ENCODE measurements around the gene FKBP1B.
"Not testable (repeated sequence)": the region's sequence is repeated elsewhere in the genome, so short reads cannot be mapped to it uniquely, and the experiment has no call there.

The FKBP1B gene

DNA sequence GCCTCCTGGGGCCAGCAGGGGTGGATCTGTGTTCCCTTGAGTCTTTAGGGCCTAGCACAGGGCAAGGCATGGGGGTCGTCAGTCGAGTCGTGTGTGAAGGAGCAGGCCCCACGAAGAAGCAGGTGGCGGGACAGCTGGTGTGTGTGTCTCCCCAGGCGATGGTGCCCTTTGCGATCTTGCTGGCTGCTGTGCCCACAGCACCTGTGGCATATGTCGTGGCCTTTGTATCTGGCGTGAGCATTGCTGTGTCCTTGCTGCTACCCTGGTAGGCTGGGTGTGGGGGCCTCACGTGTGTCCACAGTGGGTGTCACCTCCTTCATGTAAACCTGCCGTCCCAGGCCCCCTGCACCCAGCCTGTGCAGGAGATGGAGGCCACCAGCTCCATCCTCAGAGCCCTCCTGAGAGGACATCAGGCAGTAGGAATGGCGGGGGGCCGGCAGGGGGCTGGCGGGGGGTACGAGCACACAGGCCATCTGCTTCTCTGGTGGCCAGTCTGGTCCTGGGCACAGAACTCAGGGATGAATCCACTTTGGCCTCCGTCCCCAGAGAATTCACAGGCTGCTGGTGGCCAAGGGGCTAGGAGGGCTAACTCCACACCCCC is 26.5 kb upstream of the FKBP1B start:
- DNase-seq = no peak

DNA sequence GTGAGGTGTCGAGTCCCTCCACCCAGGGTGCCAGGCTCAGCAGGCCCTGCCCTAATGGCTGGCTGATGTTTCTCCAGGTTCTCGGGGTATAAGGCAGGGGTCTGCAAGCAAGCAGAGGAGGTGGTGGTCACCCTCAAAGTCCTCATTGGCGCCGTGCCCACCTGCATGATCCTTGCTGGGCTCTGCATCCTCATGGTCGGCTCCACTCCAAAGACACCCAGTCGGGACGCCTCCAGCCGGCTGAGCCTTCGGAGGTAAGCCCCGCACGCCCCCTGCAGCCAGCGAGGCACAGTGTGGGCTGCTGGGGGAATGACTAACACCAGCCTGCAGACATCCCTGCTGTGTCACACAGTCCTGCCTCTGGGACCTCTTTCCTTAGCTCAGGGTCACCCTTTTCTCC is 25.5 kb upstream of the FKBP1B start:
- DNase-seq = no peak

DNA sequence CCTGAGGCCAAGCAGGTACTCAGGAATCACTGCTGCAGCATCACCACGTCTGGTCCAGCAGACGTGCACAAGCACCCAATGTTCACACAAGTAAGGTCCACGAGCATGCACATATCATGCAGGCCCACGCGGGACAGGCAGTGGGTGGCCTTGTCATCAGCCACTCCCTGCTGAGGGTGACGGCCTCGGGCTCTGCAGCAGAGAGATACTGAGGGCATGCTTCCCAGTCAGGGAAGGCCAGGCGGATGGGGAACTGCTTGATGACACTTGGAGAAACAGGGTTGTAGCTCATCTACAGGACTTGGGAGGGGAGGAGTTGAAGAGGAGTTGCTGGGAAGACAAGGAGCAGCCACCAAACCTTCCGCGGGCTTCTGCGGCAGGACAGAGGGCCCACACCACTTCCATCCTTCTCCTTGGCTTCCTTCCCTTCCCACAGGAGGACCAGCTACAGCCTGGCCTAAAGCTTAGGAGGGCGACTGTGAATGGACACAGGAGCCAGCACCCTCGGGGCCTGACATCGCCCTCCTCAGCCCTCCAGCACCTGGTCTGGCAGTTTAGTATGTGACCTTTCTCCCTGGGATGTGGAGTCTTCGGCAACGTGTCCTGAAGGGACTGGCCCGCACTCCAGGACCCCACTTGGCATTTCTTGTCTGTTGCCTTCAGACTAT is 24.4 kb upstream of the FKBP1B start:
- no peak for DNase-seq

DNA sequence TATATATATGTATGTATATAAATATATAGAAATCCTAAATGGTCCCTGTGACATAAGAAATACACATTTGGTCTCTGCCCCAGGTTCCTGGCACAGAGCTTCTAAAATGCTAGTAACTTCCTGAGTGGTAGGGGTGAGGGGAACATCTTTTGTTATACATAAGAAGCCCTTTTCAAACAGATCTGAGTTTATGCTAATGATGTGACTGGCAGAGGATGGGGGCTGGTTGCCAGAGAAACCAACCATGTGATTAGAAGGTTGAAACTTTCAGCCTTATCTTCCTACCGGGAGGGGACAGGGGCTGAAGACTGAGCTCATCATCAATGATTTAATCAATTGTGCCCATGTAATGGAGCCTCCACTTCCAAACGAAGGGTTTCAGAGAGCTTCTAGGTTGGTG is 23.3 kb upstream of the FKBP1B start:
- DNase-seq = no peak

DNA sequence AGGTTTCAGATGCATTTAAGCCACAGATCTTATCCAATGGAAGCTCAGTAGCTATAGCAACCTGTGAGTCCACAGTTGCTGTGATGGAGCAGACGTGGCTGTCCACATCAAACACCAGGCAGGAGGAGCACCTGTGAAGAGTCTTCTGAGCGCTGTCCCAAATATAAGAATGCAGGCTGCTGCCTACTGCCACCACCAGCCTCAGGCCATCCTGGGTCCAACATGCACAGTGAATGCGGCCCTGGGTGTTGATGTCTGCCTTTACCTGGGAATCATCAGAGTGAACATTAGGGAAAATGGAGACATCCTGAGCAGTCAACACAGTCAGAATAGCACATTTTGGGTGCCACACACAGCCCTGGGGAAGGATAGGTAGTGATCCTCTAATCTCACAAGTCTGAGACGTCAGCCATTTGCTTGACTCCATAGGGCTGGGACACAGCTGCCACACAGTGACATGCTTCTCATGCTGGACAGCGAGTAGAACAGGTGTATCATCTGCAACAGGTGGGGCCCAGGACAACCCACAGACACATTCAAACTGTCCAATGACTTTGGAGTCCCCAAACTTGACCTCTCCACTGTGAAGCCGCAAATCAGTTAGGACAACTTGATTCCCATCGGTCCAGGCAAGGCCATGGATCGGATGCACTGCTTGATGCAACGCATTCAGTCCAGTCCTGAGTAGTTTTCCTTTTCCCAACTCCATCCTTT is 10.6 kb upstream of the FKBP1B start:
- DNase-seq = no peak

DNA sequence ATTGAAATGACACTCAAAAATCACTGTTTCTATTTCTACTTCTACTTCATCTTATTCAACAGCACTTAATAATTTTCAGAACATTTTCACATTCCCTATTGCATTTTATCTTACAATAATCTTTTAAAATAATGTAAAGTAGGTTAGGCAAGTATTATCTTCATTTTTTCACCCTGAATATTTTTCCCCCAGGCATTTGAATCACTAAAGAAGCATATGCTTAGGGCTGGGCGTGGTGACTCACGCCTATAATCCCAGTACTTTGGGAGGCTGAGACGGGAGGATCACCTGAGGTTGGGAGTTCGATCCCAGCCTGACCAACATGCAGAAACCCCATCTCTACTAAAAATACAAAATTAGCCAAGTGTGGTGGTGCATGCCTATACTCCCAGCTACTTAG is 9.0 kb upstream of the FKBP1B start:
- DNase-seq = no peak

DNA sequence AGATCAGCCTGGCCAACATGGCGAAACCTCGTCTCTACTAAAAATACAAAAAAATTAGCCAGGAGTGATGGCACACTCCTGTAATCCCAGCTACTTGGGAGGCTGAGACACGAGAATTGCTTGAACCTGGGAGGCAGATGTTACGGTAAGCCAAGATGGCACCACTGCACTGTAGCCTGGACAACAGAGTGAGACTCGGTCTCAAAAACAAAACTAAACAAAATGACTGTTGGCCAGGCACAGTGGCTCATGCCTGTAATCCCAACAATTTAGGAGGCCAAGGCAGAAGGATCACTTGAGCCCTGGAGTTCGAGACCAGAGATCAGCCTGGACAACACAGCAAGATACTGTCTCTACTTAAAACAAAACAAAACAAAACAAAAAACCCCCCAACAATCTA is 6.4 kb upstream of the FKBP1B start:
- not testable (repeated sequence) for DNase-seq

DNA sequence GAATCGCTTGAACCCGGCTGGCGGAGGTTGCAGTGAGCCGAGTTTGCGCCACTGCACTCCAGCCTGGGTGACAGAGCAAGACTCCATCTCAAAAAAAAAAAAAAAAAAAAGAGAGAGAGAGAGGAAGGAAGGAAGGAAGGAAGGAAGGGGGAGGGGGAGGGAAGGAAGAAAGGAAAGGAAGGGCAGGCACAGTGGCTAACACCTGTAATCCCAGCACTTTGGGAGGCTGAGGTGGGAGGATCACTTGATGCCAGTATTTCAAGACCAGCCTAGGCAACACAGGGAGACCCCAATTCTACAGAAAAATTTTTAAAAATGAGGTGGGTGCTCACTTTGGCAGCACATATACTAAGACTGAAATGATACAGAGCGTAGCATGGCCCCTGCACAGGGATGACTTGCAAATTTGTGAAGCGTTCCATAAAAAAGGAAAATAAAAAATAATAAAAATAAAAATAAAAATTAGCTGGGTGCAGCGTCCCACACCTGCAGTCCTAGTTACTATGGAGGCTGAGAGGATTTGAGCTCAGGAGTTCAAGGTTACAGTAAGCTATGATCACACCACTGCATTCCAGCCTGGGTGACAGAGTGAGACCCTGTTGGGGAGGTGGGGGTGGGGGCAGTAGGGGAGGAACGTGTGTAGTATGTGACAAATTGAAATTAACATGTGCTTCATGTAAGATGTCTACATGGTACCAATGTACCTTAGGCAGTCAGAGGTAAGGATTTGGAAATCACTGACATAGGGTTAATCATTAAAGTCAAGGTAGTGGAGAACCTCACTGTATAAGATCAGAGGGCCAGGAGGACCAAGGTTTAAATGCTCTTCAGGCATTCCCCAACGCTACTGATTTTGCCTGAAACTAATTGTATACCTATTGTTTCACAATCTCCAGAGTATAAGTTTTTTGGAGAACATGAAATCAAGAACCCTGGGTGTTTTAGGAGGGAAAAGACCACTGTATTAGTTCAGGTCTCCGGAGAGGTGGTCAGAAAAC is 3.7 kb upstream of the FKBP1B start:
- no peak for DNase-seq

DNA sequence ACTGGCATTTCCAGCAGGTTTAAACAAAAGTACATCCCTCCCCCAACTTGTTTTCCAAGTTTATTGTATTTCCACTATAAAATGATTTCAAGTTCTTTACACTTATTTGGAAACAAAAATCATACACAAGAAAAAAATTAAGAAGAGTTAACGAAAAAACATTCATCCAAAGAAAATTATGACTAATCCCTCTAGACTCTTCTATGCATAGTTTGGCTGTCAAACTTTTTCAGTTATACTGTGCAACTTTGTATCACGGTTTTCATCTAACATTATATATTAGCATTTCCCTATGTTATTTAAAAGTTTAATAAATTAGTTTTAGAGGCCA is 3.0 kb upstream of the FKBP1B start:
- DNase-seq = no peak

DNA sequence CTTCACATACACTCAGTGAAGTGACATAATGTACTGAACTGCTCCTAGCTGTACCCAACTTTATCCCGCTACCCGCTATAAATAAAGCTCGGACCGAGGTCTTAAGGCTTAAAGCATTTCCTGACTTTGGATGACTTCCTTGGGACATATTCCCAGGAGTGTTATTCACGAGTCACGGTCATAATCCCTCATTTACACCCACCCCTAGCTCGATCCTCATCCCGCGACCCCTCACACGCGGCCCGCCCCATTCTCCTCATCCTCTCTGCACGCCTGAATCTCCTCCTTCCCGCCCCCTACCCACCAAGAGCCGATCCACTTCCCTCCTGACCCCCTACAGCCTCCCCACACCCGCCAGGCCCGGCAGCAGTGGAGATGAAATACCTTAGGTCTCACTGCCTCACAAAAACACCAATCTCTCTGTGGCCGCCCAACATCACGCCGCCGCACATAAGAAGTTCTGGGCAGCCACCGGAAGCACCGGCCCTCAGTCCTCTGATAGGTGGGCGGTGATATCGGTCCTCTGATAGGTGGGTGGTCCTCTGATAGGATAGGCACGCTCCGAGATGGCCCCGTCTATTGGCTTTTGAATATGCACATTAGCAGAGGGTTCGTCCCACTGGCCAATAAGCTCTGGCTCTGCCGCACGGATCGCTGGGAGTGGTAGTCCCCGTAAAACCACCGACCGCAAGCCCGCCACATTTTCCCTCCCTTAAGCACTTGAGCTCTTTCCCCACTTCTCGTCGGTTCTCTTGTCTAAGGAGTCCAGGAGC is 2.4 kb upstream of the FKBP1B start, which contains the start of gene WDCP:
Gene WDCP, minus strand, starts transcription at position 462 of the 773 bp plus-strand sequence. CDS start 7,897 bp downstream, outside the sequence.
- DNase-seq = peak; percentile 98

DNA sequence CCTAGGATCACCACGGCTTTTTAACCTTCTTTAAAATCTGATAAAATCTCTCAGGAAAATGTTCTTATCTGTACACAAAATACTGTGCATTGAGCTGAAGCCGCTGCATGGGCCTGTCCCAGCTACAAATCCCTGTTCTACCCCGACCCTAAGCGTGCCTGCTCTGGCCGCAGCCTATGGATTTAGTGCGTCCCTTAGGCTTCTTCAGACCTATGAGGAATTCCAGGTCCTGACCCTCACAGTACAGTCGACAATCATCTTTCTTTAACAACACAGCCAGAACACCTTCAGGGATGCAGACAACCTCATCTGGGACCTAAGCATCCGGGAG is 1.9 kb upstream of the FKBP1B start:
- no peak for DNase-seq

DNA sequence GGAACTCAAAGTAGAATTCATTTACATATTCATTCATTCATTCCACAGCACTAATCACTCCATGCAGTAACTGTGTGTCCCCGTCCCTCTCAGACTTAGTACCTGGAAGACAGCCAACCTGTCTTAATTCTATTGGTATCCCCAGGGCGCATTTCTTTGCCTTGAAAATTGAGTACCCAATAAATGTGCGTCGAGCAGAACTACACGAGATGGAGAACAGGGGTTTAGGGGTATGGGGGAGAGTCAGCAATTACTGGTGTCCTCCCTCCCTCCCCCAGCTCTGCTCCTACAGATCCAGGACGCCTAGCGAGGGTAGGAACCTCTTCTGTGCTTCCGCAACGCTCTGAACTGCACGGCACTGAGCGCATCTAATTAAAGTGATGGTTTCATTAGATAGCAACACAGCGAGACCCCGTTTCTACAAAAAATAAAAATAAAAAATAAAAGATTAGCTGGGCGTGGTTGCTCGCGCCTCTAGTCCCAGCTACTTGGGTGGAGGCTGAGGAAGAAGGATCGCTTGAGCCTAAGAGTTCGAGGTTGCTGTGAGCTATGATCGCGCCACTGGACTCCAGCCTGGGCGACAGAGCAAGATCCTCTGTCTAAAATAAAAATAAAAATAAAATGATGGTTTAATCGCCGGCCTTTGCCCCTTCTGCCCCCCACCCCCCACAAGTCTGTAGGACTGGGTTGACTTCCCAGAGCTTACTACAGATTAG is 614 bp upstream of the FKBP1B start:
- DNase-seq = peak; percentile 27

DNA sequence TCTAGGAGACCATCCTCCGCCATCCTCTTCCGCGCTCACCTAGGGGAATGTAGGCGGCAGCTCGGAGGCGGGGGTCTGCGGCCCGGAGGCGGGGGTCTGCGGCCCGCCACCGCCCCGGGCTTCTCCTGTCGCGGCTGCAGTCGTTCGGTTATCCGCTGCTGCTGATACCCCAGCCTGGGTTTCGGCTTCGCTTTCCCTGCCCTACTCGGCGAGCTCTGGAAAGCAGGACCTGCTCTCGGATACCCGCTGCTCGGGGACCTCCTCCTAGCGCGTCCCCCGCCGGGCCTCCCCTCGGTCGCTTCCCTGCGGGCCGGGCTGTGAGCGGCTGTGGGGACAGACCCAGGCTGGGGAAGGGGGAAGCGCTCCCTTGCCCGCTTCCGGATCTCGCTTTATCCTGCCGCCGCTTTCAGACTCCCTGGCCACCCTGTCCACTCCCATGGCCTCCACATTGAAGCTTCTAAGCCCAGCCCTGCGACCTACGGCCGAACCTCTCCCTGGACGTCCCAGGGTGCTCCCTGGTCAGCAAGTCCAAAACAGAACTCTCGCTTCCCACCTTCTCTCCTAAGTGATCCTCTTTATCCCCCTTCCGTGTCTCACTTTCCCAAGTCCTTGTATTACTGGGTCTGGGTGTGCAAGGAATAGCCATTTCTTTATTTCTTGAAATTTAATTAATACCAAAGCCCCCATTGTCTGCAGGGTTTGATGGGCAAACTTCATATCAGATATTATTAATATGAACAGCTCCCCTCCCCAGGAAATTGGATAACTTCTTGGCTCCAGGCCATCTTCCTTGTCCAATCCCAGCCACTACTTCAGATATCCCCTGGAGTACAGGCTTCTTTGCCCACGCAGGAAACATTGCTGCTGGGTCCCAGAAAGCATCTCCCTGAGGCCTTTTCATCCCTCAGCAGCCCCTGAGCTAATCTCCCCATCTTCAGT is 769 bp downstream of the FKBP1B start:
- DNase-seq = no peak

DNA sequence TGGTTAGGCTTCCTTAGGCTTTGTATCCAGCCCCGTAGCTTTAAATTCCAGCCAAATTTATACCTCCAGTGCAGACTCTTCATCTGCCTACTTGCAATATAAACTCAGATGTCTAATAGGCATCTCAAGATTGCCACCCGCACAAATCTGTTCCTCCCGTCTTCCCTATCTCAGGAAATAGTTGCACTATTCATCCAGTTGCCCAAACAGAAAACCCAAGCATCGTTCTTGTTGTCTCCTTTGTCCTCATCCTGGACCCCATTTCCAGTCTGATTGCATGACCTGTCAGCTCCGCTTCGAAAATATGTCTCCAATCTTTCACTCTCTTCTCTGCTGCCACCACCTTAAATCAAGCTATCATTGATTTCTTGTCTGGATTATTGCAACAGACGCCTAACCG is 2.3 kb downstream of the FKBP1B start:
- no peak for DNase-seq

DNA sequence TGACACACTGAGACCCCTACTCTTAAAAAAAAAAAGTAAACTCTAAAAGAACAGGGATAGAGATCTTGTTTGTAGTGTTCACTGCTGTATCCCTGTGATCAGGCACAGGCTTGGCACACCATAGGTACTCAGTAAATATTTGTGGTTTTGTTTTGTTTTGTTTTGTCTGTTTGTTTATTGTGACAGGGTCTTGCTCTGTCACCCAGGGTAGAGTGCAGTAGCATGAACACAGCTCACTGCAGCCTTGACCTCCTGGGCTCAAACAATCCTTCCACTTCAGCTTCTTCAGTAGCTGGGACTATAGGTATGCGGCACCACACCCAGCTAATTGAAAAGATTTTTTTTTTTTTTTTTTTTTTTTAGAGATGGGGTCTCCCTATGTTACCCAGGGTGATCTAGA is 3.4 kb downstream of the FKBP1B start:
- DNase-seq = no peak

DNA sequence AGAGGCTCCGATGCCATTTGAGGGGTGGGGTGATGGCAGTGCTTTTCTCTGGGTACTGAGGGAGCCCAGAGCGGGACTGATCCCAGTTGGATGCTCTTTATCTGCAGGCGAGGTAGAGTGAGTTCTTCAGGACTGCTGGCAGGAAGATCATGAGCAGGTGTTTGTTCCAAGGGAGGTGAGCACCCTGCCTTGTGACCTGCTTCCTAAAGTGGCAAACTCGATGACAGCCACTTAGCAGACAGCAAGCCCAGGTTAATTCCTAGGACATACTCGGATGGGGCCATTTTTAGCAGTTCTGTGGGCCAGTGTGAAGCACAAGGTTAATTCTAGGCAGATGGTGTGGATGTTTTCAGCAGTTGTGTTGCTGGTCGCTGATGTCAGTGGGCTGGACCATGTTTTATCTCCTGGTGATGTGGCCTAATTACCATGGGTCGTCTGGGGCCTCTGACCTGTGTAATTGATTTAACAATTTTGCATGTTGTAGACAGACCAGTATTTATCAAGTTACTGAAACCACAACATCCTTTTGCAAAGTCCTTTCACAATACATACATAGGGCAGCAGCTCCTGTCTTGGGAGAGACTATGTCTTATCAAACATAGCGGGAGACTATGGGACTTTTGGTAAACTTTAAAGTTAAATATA is 4.9 kb downstream of the FKBP1B start:
- DNase-seq = no peak

DNA sequence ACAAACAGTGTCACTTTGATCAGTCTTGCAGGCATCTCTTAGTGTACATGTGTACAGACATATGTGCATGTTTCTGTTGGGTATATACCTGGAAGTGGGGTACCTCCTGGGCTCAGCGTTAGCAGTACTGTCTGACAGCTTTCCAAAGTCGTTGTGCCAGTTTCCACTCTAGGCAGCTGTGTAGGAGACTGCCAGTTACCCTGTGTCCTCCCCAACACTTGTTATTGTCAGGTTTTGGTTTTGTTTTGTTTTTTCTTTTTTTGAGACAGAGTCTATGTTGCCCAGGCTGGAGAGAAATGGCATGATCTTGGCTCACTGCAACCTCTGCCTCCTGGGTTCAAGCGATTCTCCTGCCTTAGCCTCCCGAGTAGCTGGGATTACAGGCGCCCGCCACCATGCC is 6.2 kb downstream of the FKBP1B start:
- DNase-seq = no peak

DNA sequence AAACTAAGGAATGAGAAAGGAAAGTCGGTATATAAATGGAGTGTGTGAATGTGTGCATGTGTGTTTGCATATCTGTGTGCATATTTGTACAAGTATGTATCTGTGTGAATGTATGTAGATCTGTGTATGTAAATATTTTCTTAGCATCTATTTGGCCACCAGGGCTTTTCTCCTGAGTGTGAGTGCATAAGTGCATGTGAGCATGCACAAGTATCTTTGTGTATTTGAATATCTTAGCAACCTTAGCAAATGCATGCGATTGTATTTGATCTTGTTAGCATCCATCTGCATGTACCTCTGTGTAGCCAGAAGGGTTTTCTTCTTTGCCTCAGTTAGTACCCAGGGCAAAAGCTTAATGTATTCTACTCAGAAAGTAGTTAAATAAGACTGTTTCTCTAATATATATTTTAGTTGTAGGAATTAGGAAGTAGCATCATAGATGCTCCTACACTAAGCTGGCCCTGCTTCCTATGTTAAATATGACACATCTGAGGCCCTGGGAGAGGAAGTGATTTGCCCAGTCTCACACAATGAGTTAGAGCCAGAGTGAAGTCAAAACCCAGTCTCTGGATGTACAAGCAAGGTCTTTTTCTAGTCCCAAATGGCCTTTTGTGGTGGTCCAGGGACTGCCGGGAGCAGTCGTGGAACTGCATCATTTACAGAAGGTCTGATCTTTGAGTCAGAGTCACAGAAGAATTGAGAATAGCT is 9.2 kb downstream of the FKBP1B start:
- DNase-seq = no peak

DNA sequence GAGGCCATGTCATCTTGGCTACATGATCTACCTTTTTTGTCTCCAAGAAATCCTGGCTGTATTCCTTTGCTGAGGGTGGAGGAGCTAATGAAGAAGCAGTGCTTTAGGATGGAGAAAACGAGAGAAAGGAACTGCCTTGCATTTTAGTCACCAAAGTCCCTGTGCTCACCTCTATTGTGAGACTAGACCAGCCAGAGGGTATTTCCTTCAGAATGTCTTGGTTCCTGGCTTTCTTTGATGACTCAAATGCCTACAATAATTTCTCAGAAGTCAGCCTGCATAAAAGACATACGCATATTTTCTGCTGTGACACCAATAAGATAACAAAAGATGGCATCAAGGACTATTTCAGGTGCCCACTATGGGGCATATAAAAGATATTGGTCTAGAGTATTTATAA is 15.8 kb downstream of the FKBP1B start:
- no peak for DNase-seq

DNA sequence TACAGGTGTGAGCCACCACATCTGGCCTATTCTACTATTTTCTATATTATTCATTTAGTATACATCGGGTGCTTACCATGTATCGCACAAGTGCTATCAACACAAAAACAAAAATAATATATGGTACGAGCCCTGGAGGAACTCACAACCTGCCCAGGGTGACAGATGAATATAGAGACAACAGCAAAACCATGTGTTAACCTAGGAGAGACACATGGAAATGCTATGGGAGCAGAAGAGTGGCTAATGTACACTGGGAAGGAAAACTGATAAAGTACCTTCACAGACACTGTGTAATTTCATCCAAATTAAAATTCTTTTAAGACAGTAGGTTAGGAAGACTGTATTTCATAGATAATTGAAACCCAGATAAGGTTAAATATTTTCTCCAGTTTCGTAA is 22.7 kb downstream of the FKBP1B start:
- DNase-seq = no peak

Measured in NCI-H446 treated with DMSO at 0.1 percent for 48 hours (cell line).